Smooth muscle cell (in vitro differentiated cells): ENCODE measurements around the gene FHIT. TPM values are rescaled to one million over a fixed set of nuclear protein-coding genes. Genes with fewer than 3 reads are reported as not detected.

ENCODE experiments used
- DNase-seq: peaks from one replicate; lab custom pipeline; 2025; ENCODE audit not compliant: unreplicated experiment; lab: John Stamatoyannopoulos, UW
- H2AFZ ChIP-seq: fragments of 200-600 bp; sonication (generic); 2 replicates; pipeline ENCODE4 v1.6.0; 2016; ENCODE audit warnings: antibody characterized with exemption, low read depth, mild to moderate bottlenecking
- H3F3A ChIP-seq: fragments of 200-600 bp; sonication (generic); 2 replicates; pipeline ENCODE4 v1.6.0; 2017; ENCODE audit warnings: antibody characterized with exemption, low read depth
- H3K27ac ChIP-seq: fragments of 200-600 bp; sonication (generic); 2 replicates; pipeline ENCODE4 v1.5.1; 2016; ENCODE audit warnings: low read depth, mild to moderate bottlenecking
- H3K27me3 ChIP-seq: fragments of 200-600 bp; sonication (generic); 2 replicates; pipeline ENCODE4 v1.6.1; 2016; ENCODE audit warnings: low read depth, mild to moderate bottlenecking
- H3K36me3 ChIP-seq: fragments of 200-600 bp; sonication (generic); 2 replicates; pipeline ENCODE4 v1.5.1; 2016; ENCODE audit warnings: low read depth
- H3K4me1 ChIP-seq: fragments of 200-600 bp; sonication (generic); 2 replicates; pipeline ENCODE4 v1.5.1; 2016; ENCODE audit warnings: low read depth
- H3K4me2 ChIP-seq: fragments of 200-600 bp; sonication (generic); 2 replicates; pipeline ENCODE4 v1.6.0; 2016; ENCODE audit warnings: mild to moderate bottlenecking
- H3K4me3 ChIP-seq: fragments of 200-600 bp; sonication (generic); 2 replicates; pipeline ENCODE4 v1.5.1; 2016; ENCODE audit warnings: mild to moderate bottlenecking
- H3K79me2 ChIP-seq: fragments of 200-600 bp; sonication (generic); 2 replicates; pipeline ENCODE4 v1.6.0; 2016; ENCODE audit warnings: low read depth, mild to moderate bottlenecking
- H3K9ac ChIP-seq: fragments of 200-600 bp; sonication (generic); 2 replicates; pipeline ENCODE4 v1.6.0; 2016; ENCODE audit warnings: low read depth
- H3K9me3 ChIP-seq: fragments of 200-600 bp; sonication (generic); replicated peaks from 2 replicates; pipeline ENCODE4 v1.5.1; 2016; ENCODE audit warnings: low read depth
- H4K20me1 ChIP-seq: fragments of 200-600 bp; sonication (generic); 2 replicates; pipeline ENCODE4 v1.6.0; 2016; ENCODE audit warnings: low read depth
- WGBS: methylation state at CpG from one replicate; pipeline ENCODE4 v1.1.7; 2016; ENCODE audit warnings: low lambda C conversion rate; 5-methylcytosine and 5-hydroxymethylcytosine counted together
- polyA plus RNA-seq: library from polyadenylated mRNA; unstranded; fragments of >200 nt; fragmentation: Nextera tagmentation; extraction: Ambion mirVana; gene quantifications from 2 replicates; pipeline ENCODE4 v1.2.1, GENCODE V29; 2016
- total RNA-seq: library from RNA; depleted of rRNA; stranded (reverse); fragments of >200 nt; gene quantifications from 2 replicates; pipeline ENCODE4 v1.2.3, GENCODE V29; 2014
- TF ChIP-seq, protein P1 (sequence below): fragments of 200-600 bp; sonication (generic); IDR thresholded peaks from 2 replicates; pipeline ENCODE4 v1.5.1; 2017; ENCODE audit warnings: borderline replicate concordance, mild to moderate bottlenecking, antibody characterized with exemption; ENCODE audit not compliant: insufficient read depth, poor library complexity, severe bottlenecking

Gene FHIT
- total and polyA plus RNA-seq, 2 experiments from 2014 or later, result 5.9 to 6.7 TPM

GRCh38 chr3:60250206-60250605, 1001.0 kb downstream of the FHIT start:
- H3K4me2 ChIP-seq, result no peak overlapping the region

DNA sequence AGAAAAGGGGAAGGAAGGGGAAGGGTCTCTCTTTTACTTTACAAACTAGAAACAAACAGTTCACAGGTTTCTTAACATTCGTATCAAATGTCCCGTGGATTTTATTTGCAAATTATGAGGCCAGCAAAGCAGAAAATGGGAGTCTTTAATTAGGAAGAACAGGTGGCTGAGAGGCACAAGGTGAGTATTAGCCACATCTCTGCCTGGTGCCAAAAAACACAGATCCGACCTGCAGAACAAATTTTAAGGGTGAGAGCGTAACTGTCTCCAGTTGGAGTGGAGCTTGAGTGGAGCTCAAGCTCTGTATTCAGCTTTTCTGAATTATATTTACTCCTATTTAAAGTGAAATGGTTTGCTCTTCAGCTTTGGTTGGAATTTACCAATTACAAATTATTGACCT, 1004.9 kb downstream of the FHIT start:
- Histone ChIP-seq H3K9ac (no peak overlapping the region), H4K20me1 (no peaks in the 10 kb centered on the region), H3K36me3 (no peaks in the 10 kb centered on the region), H3K4me2 (no peak overlapping the region), H3K27me3 (no peaks in the 10 kb centered on the region), H3K9me3 (no peaks in the 10 kb centered on the region), H3K79me2 (no peaks in the 10 kb centered on the region), H3K4me3 (no peak overlapping the region), H3K4me1 (no peaks in the 10 kb centered on the region), H3F3A (no peaks in the 10 kb centered on the region), H3K27ac (no peak overlapping the region), H2AFZ (no peak overlapping the region)
- 91% methylated on average over 4 of the region's 4 CpGs for WGBS
- no peak for DNase-seq
- TF ChIP-seq, protein P1, sequence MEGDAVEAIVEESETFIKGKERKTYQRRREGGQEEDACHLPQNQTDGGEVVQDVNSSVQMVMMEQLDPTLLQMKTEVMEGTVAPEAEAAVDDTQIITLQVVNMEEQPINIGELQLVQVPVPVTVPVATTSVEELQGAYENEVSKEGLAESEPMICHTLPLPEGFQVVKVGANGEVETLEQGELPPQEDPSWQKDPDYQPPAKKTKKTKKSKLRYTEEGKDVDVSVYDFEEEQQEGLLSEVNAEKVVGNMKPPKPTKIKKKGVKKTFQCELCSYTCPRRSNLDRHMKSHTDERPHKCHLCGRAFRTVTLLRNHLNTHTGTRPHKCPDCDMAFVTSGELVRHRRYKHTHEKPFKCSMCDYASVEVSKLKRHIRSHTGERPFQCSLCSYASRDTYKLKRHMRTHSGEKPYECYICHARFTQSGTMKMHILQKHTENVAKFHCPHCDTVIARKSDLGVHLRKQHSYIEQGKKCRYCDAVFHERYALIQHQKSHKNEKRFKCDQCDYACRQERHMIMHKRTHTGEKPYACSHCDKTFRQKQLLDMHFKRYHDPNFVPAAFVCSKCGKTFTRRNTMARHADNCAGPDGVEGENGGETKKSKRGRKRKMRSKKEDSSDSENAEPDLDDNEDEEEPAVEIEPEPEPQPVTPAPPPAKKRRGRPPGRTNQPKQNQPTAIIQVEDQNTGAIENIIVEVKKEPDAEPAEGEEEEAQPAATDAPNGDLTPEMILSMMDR, result no peak

More at GRCh38 chr3:60250206-60250605, 1001.0 kb downstream of the FHIT start:
- H2AFZ ChIP-seq, result no peak overlapping the region
- no peaks in the 10 kb centered on the region for H4K20me1 ChIP-seq
- no peaks in the 10 kb centered on the region for H3F3A ChIP-seq
- no peak overlapping the region for H3K4me3 ChIP-seq
- no peaks in the 10 kb centered on the region for H3K9me3 ChIP-seq
- H3K9ac ChIP-seq, result no peak overlapping the region
- no peaks in the 10 kb centered on the region for H3K4me1 ChIP-seq
- TF ChIP-seq, protein P1, result no peak
- WGBS, result 84% methylated on average over 2 of the region's 2 CpGs
- H3K36me3 ChIP-seq, result no peaks in the 10 kb centered on the region
- H3K27me3 ChIP-seq, result no peaks in the 10 kb centered on the region
- H3K79me2 ChIP-seq, result no peaks in the 10 kb centered on the region
- no peak for DNase-seq
- H3K27ac ChIP-seq, result no peak overlapping the region

- H2AFZ ChIP-seq, result no peak overlapping the region
- TF ChIP-seq, protein P1, result no peak
- no peak for DNase-seq
- no peaks in the 10 kb centered on the region for H3K27me3 ChIP-seq
- no peaks in the 10 kb centered on the region for H3K4me1 ChIP-seq
- no peak overlapping the region for H3K27ac ChIP-seq
- no peak overlapping the region for H3K4me3 ChIP-seq
- no peak overlapping the region for H3K4me2 ChIP-seq
- H3K36me3 ChIP-seq, result no peaks in the 10 kb centered on the region
- H3K79me2 ChIP-seq, result no peaks in the 10 kb centered on the region
- H4K20me1 ChIP-seq, result no peaks in the 10 kb centered on the region
- H3K9ac ChIP-seq, result no peak overlapping the region
- H3K9me3 ChIP-seq, result no peaks in the 10 kb centered on the region
- H3F3A ChIP-seq, result no peaks in the 10 kb centered on the region
- WGBS, result 84% methylated on average over 5 of the region's 5 CpGs
Measured at GRCh38 chr3:60243456-60243855, 1007.8 kb downstream of the FHIT start.

- 42% methylated on average over 3 of the region's 3 CpGs for WGBS
- Histone ChIP-seq H3K9ac (no peak overlapping the region), H4K20me1 (no peaks in the 10 kb centered on the region), H3K4me3 (no peak overlapping the region), H3K27me3 (no peaks in the 10 kb centered on the region), H3K4me1 (no peaks in the 10 kb centered on the region), H3K36me3 (no peaks in the 10 kb centered on the region), H3K79me2 (no peaks in the 10 kb centered on the region), H3K4me2 (no peak overlapping the region), H2AFZ (no peak overlapping the region), H3K27ac (no peak overlapping the region), H3K9me3 (no peaks in the 10 kb centered on the region), H3F3A (no peaks in the 10 kb centered on the region)
- TF ChIP-seq, protein P1, result no peak
- no peak for DNase-seq
Measured at GRCh38 chr3:60240492-60240891, 1010.8 kb downstream of the FHIT start.
